H7 (cell line): ENCODE measurements around the gene IL1R2. TPM values are rescaled to one million over a fixed set of nuclear protein-coding genes. Genes with fewer than 3 reads are reported as not detected.

Experiments
- DNase-seq: peaks from one replicate; pipeline ENCODE4 v3.0.0; 2012
- H3K27me3 ChIP-seq: 2 replicates; pipeline ENCODE4 v1.6.0; 2011; ENCODE audit warnings: mild to moderate bottlenecking, low read length; ENCODE audit not compliant: control insufficient read depth, insufficient read depth
- H3K36me3 ChIP-seq: replicated peaks from 2 replicates; pipeline ENCODE4 v1.5.1; 2011; ENCODE audit warnings: low read length; ENCODE audit not compliant: control insufficient read depth, insufficient read depth
- H3K4me3 ChIP-seq: 2 replicates; pipeline ENCODE4 v1.5.1; 2011; ENCODE audit warnings: low read depth, mild to moderate bottlenecking, control low read depth, low read length, moderate library complexity; ENCODE audit not compliant: insufficient read depth
- total RNA-seq: library from RNA; depleted of rRNA; stranded (reverse); fragments of >200 nt; shearing (Covaris generic); gene quantifications from 2 replicates; pipeline ENCODE4 v1.2.3, GENCODE V29; 2014; rRNA removed

IL1R2 gene
- total RNA-seq, 1 experiment from 2014 or later, result 0.17 TPM

GRCh38 chr2:102070058-102070642 lies 78.4 kb downstream of the IL1R2 start:
- DNase-seq, result no peak
- Histone ChIP-seq H3K4me3 (no peak overlapping the region), H3K36me3 (no peaks in the 10 kb centered on the region), H3K27me3 (no peaks in the 10 kb centered on the region; the same call in 1 of the 2 replicates)

GRCh38 chr2:102072741-102073140 lies 81.0 kb downstream of the IL1R2 start:
- Histone ChIP-seq H3K36me3 (no peaks in the 10 kb centered on the region), H3K27me3 (no peaks in the 10 kb centered on the region), H3K4me3 (no peak overlapping the region)
- DNase-seq, result no peak

- H3K36me3 ChIP-seq, result no peaks in the 10 kb centered on the region
- no peaks in the 10 kb centered on the region for H3K27me3 ChIP-seq
- DNase-seq, result no peak
- H3K4me3 ChIP-seq, result no peak overlapping the region
Observed at GRCh38 chr2:102073168-102073724, 81.5 kb downstream of the IL1R2 start.

- DNase-seq, result no peak
Observed at GRCh38 chr2:102074152-102074783, 82.5 kb downstream of the IL1R2 start.

GRCh38 chr2:102075479-102075878 lies 83.7 kb downstream of the IL1R2 start:
- no peak for DNase-seq
- Histone ChIP-seq H3K36me3 (no peaks in the 10 kb centered on the region), H3K4me3 (no peak overlapping the region), H3K27me3 (no peaks in the 10 kb centered on the region)

More at GRCh38 chr2:102074152-102074783, 82.5 kb downstream of the IL1R2 start:
- Histone ChIP-seq H3K36me3 (no peaks in the 10 kb centered on the region), H3K4me3 (no peak overlapping the region), H3K27me3 (no peaks in the 10 kb centered on the region)

GRCh38 chr2:102076512-102076911 lies 84.8 kb downstream of the IL1R2 start:
- H3K27me3 ChIP-seq, result no peaks in the 10 kb centered on the region
- no peaks in the 10 kb centered on the region for H3K36me3 ChIP-seq
- DNase-seq, result no peak
- no peak overlapping the region for H3K4me3 ChIP-seq

Other genes starting within 250 kb of the IL1R2 start
- gene IL1R1, start 150.8 kb downstream of the IL1R2 start, total RNA-seq, result 0.04 and 1.0 TPM in 2 replicates
- not detected in 2 replicates for gene IL1RL2, start 195.1 kb downstream of the IL1R2 start, total RNA-seq